HFFc6 (cell line): ENCODE data around the gene RNF14. TPM values are rescaled to one million over a fixed set of nuclear protein-coding genes. Genes with fewer than 3 reads are reported as not detected.
A peak's percentile ranks its signal among the peaks of the same experiment; 100 is the strongest.

ENCODE experiments used
- DNase-seq: peaks from one replicate; pipeline ENCODE4 v3.0.0-alpha.2; 2018
- H3K27ac Mint-ChIP-seq: 2 replicates; pipeline ENCODE4 v1.8.0; 2020; ENCODE audit warnings: mild to moderate bottlenecking, mixed read lengths
- H3K27me3 Mint-ChIP-seq: 2 replicates; pipeline ENCODE4 v1.8.0; 2021; ENCODE audit warnings: mild to moderate bottlenecking, moderate library complexity, mixed read lengths; ENCODE audit not compliant: insufficient read depth
- H3K36me3 Mint-ChIP-seq: 2 replicates; pipeline ENCODE4 v1.8.0; 2021; ENCODE audit warnings: low read depth, mixed read lengths
- H3K4me1 Mint-ChIP-seq: 2 replicates; pipeline ENCODE4 v1.8.0; 2020; ENCODE audit warnings: low read depth, mixed read lengths
- H3K4me3 Mint-ChIP-seq: 2 replicates; pipeline ENCODE4 v1.8.0; 2020; ENCODE audit warnings: mild to moderate bottlenecking, moderate library complexity, mixed read lengths
- H3K9me3 Mint-ChIP-seq: 2 replicates; pipeline ENCODE4 v1.8.0; 2020; ENCODE audit warnings: mild to moderate bottlenecking, mixed read lengths
- total RNA-seq, 6 experiments: library from RNA; stranded (reverse); fragmentation: NEBNext Ultra II Directional; extraction: Animal tissue kit (Norgen Biotek cat#: 25700); gene quantifications; 2 replicates in 1 of 6; 3 replicates in 5 of 6; pipeline ENCODE4 v1.2.3, GENCODE V29; 2021
- TF ChIP-seq, protein P1 (sequence below): fragments of 200-600 bp; sonication (generic); IDR thresholded peaks from 2 replicates; pipeline ENCODE4 v1.5.0; 2021; ENCODE audit warnings: antibody characterized with exemption, mild to moderate bottlenecking

The RNF14 gene
- total RNA-seq, 6 experiments from 2014 or later: 56.0 to 65.5 (median 63.0) TPM

GRCh38 chr5:141949511-141949910, 19.4 kb upstream of the RNF14 start:
- Mint-ChIP-seq H3K36me3 (no peaks in the 10 kb centered on the region), H3K27ac (no peak overlapping the region), H3K27me3 (peaks cover 18% of the 10 kb centered on the region), H3K9me3 (no peaks in the 10 kb centered on the region), H3K4me3 (no peak overlapping the region), H3K4me1 (no peaks in the 10 kb centered on the region)
- no peak for DNase-seq
- TF ChIP-seq, protein P1, sequence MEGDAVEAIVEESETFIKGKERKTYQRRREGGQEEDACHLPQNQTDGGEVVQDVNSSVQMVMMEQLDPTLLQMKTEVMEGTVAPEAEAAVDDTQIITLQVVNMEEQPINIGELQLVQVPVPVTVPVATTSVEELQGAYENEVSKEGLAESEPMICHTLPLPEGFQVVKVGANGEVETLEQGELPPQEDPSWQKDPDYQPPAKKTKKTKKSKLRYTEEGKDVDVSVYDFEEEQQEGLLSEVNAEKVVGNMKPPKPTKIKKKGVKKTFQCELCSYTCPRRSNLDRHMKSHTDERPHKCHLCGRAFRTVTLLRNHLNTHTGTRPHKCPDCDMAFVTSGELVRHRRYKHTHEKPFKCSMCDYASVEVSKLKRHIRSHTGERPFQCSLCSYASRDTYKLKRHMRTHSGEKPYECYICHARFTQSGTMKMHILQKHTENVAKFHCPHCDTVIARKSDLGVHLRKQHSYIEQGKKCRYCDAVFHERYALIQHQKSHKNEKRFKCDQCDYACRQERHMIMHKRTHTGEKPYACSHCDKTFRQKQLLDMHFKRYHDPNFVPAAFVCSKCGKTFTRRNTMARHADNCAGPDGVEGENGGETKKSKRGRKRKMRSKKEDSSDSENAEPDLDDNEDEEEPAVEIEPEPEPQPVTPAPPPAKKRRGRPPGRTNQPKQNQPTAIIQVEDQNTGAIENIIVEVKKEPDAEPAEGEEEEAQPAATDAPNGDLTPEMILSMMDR: no peak

DNA sequence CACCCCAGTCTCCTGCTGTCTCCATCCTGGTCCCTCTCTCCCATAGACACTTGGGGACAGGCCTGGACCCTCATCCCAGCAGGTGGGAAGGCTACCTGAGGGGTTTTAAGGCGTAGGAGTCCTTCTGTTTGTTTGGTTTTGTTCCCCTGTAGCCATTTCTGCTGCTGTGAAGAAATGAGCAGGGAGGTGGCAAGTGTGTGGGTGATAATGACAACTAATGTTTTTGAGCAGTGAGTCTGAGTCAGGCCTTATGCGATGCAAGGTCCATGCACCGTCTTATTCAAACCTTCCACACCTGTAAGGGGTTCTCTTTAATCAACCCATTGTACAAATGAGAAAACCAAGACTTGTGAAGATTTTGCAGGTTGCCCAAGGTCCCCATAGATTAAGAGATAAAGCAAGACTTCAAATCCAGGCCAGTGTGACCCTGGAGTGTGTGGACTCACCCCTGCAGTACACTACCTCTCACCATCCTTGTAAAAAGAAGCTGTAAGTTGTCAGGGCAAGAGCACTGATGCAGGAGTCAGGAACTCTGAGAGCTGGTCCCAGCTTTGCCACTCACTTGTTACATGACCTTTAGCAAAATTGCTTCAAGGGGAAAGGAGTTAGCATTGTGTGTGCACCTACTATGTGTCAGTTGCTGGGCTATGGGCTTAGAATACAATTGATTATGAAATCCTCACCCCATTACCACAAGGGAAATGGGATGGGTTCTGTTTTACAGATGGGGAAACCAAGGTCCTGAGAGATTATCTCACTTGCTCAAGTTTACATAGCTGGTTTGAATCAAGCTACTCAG, 18.5 kb upstream of the RNF14 start:
- TF ChIP-seq, protein P1: no peak
- H3K27me3 Mint-ChIP-seq: peaks cover 15% of the 10 kb centered on the region
- no peaks in the 10 kb centered on the region for H3K4me1 Mint-ChIP-seq
- no peaks in the 10 kb centered on the region for H3K36me3 Mint-ChIP-seq
- H3K4me3 Mint-ChIP-seq: no peak overlapping the region
- H3K27ac Mint-ChIP-seq: no peak overlapping the region
- H3K9me3 Mint-ChIP-seq: no peaks in the 10 kb centered on the region
- DNase-seq: no peak

DNA sequence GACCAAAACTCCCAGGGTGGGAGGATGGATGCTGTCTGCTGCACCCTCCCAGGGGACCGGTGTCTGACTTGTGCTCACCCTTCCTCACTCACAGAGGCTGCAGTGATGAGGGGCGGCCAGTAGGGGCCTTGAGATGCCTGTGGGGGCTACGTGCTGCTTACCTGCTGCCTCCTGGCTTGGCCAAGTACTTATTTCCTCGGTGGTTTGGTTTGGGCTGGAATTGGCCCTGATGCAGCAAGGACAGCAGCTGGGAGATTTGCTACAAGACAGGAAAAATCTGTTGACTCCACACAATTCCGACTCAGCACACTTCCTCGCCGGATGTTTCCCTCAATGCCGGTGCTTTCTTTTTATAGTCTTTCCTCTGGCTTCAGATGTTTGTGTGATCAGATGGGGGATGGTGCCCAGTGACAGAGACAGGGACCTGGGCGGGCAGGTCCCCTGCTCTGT, 17.5 kb upstream of the RNF14 start:
- H3K36me3 Mint-ChIP-seq: no peaks in the 10 kb centered on the region
- TF ChIP-seq, protein P1: peak; percentile 64
- no peaks in the 10 kb centered on the region for H3K9me3 Mint-ChIP-seq
- H3K27me3 Mint-ChIP-seq: peaks cover 15% of the 10 kb centered on the region
- DNase-seq: no peak
- H3K4me1 Mint-ChIP-seq: no peaks in the 10 kb centered on the region
- H3K4me3 Mint-ChIP-seq: no peak overlapping the region
- no peak overlapping the region for H3K27ac Mint-ChIP-seq

DNA sequence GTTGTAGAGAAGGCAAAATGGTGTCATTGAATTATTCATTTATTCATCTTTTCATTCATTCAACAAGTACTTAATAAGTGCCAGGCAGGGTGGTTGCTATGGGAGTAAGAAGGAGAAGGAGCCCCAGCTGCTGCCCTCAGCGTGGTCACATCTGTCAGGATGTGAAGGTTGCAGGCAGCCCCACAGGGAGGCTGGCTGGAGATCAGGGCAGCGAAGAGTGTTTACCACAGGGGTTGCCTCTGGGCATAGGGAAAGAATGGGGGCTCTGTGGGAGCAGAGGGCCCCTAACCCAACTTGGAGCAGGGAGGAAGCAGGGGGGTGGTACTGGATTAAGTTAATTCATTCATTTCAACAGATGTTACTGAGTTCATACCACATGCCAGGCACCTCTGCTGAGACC, 16.9 kb upstream of the RNF14 start:
- no peak overlapping the region for H3K27ac Mint-ChIP-seq
- H3K27me3 Mint-ChIP-seq: peaks cover 16% of the 10 kb centered on the region
- TF ChIP-seq, protein P1: no peak
- H3K9me3 Mint-ChIP-seq: no peaks in the 10 kb centered on the region
- no peak for DNase-seq
- H3K36me3 Mint-ChIP-seq: no peaks in the 10 kb centered on the region
- H3K4me1 Mint-ChIP-seq: no peaks in the 10 kb centered on the region
- no peak overlapping the region for H3K4me3 Mint-ChIP-seq

- Mint-ChIP-seq H3K4me1 (peaks cover 8% of the 10 kb centered on the region; the same call in 1 of the 2 replicates), H3K27ac (no peak overlapping the region), H3K36me3 (no peaks in the 10 kb centered on the region), H3K9me3 (no peaks in the 10 kb centered on the region), H3K27me3 (peaks cover 16% of the 10 kb centered on the region), H3K4me3 (no peak overlapping the region)
- DNase-seq: no peak
- TF ChIP-seq, protein P1: no peak
Observed at GRCh38 chr5:141954194-141954593, 14.7 kb upstream of the RNF14 start.
